ENCODE results near the gene TFIP11. TPM values are rescaled to one million over a fixed set of nuclear protein-coding genes. Genes with fewer than 3 reads are reported as not detected.

The TFIP11 gene
- total RNA-seq, 2 donors from 2014 or later: 15.4 TPM

DNA sequence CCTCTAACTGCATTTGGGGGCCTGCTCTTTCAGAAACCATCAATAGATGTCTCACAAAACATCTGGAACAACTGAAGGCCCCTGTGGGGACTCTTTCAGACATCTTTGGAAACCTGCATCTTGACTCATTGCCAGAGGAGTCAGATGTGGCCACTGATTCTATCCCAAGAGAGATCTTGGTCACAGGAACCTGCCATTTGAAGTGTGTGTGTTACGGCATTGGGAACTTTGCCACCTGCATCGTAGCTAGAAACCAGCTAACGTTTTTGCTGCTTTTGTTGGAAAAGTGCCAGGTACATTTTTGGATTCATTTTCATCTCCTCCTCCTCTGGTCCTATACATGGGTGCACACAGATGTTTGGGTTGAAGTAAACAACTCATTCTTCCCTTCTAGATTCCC is 24.3 kb downstream of the TFIP11 start:
- Histone ChIP-seq H3K9me3 (no peaks in the 10 kb centered on the region), H3K27ac (no peak overlapping the region), H3K27me3 (no peaks in the 10 kb centered on the region), H3K36me3 (peaks cover 49% of the 10 kb centered on the region), H3K4me3 (no peak overlapping the region), H3K4me1 (peaks cover 0 to 16% of the 10 kb centered on the region in 2 donors)
- no peak for DNase-seq (ENCODE audit: low spot score)
- TF ChIP-seq, protein P1, sequence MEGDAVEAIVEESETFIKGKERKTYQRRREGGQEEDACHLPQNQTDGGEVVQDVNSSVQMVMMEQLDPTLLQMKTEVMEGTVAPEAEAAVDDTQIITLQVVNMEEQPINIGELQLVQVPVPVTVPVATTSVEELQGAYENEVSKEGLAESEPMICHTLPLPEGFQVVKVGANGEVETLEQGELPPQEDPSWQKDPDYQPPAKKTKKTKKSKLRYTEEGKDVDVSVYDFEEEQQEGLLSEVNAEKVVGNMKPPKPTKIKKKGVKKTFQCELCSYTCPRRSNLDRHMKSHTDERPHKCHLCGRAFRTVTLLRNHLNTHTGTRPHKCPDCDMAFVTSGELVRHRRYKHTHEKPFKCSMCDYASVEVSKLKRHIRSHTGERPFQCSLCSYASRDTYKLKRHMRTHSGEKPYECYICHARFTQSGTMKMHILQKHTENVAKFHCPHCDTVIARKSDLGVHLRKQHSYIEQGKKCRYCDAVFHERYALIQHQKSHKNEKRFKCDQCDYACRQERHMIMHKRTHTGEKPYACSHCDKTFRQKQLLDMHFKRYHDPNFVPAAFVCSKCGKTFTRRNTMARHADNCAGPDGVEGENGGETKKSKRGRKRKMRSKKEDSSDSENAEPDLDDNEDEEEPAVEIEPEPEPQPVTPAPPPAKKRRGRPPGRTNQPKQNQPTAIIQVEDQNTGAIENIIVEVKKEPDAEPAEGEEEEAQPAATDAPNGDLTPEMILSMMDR (IDR thresholded peaks at IDR 0.05): no peak

DNA sequence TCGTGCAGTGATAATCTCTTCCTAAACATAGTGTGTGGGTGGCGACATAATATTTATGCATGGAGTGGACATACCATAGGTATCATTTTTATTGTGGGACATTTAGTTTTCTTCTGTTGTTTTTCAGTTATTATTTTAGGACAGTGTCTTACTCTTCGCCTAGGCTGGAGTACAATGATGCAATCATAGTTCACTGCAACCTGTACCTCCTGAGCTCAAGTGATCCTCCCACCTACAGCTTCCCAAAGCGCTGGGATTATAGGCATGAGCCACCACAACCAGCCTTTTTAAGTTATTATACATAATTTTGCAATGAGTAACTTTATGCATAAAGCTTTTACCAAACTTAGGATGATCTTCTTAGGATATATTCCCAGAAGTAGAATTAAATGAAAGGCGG is 25.9 kb downstream of the TFIP11 start:
- Histone ChIP-seq H3K27me3 (no peaks in the 10 kb centered on the region), H3K9me3 (no peaks in the 10 kb centered on the region), H3K4me3 (no peak overlapping the region), H3K27ac (no peak overlapping the region), H3K4me1 (peaks cover 0 to 28% of the 10 kb centered on the region in 2 donors), H3K36me3 (peaks cover 33% of the 10 kb centered on the region)
- TF ChIP-seq, protein P1 (IDR thresholded peaks at IDR 0.05): no peak
- no peak for DNase-seq (ENCODE audit: low spot score)

DNA sequence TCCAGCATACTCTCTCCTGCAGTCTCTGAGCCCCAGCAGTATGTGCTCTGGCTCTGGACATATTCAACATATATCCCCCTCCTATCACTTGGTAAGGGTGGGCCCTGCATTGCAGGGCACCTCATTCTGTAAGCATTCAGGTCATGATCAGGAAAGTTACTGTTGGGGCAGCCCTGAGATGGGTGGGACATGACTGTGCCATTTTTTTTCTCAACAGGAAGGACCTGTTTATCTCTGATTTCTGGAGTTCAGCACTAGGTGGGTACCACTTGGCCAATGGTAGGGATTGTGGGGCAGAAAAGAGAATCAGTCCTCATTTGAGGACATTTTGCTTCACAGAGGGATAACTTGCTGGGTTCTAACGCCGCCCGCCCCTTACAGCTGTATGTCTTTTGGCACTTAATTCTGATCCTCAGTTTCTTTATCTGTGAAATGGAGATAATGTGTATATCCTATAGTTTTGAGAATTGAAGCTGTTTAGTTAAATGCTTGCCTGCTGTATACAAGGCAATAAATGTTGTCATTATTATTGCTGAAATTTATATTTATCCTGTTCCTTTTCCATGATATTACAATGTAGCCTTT is 26.4 kb downstream of the TFIP11 start:
- Histone ChIP-seq H3K9me3 (no peaks in the 10 kb centered on the region), H3K27me3 (no peaks in the 10 kb centered on the region), H3K27ac (no peak overlapping the region), H3K4me1 (peaks cover 0 to 33% of the 10 kb centered on the region in 2 donors), H3K4me3 (no peak overlapping the region), H3K36me3 (peaks cover 28% of the 10 kb centered on the region)
- no peak for DNase-seq (ENCODE audit: low spot score)
- TF ChIP-seq, protein P1 (IDR thresholded peaks at IDR 0.05): no peak

DNA sequence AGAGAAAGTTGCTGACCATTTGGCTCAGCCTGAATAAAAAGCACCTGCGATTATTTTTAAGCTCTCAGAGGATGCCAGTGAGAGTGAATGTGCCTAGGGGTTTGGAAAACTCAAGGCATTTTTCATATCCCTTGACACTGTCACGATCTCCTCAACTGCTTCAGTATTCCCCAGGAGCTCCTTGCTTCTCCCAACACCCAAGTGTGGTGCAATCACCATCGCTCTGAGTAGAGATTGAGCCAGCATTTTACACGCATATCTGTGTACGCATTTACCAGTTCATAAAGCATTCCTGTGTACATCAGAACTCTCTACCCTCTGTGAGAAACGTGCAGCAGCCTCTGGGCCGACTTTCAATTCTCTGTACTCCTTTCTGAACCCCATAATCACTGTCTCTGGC is 27.3 kb downstream of the TFIP11 start:
- H3K27me3 ChIP-seq: no peaks in the 10 kb centered on the region
- TF ChIP-seq, protein P1 (IDR thresholded peaks at IDR 0.05): no peak
- no peak overlapping the region for H3K4me3 ChIP-seq
- peaks cover 0 to 42% of the 10 kb centered on the region in 2 donors for H3K4me1 ChIP-seq
- no peak for DNase-seq (ENCODE audit: low spot score)
- H3K9me3 ChIP-seq: no peaks in the 10 kb centered on the region
- peaks cover 22% of the 10 kb centered on the region for H3K36me3 ChIP-seq
- peak overlapping the region in 1 of 2 donors; percentile 96 for H3K27ac ChIP-seq

DNA sequence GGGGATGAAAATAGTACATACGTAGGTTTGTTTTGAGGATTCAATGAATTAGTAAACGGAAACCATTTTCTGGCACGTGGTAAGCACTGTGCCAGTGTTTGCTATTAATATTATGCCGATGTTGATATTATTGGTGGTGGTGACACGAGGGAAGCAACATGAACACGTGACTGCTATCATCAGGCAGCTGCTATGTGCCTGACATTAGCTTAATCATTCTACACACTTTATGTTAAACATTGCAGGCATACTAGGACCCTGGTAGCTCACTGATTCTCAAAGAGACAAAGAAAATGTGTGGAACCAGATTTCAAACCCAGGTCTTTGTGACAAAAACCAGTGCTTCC is 27.9 kb downstream of the TFIP11 start:
- Histone ChIP-seq H3K4me1 (peaks cover 0 to 47% of the 10 kb centered on the region in 2 donors), H3K36me3 (peaks cover 17% of the 10 kb centered on the region), H3K27ac (peak overlapping the region; percentile 94 to 96), H3K9me3 (no peaks in the 10 kb centered on the region), H3K4me3 (peak overlapping the region; percentile 87 to 88), H3K27me3 (no peaks in the 10 kb centered on the region)
- no peak for DNase-seq (ENCODE audit: low spot score)
- TF ChIP-seq, protein P1 (IDR thresholded peaks at IDR 0.05): no peak

Measured in right atrium auricular region (tissue), 2 donors.